GM12878 (cell line): Measurements from ENCODE around the gene ITGA4.

Experiments used
- ATF3 ChIP-seq: IDR thresholded peaks from 2 replicates; pipeline ENCODE4 v1.6.1; 2011; ENCODE audit warnings: low read depth, mild to moderate bottlenecking, low read length, moderate library complexity, borderline replicate concordance; ENCODE audit errors: extremely low read depth
- CEBPB ChIP-seq, 2 experiments: fragments of 150-350 bp in 1 of 2; IDR thresholded peaks; 2 replicates each; pipeline ENCODE4 v1.6.1; 2012 to 2014; ENCODE audit warnings: low read depth in 2 of 2, low read length in 2 of 2, borderline replicate concordance in 1 of 2, inconsistent platforms in 1 of 2
- CTCF ChIP-seq, 3 experiments: IDR thresholded peaks in 2 of 3; conservative IDR thresholded peaks in 1 of 3; 2 replicates each; pipeline ENCODE4 v1.5.1; 2011; ENCODE audit warnings: low read depth in 3 of 3, low read length in 3 of 3, mild to moderate bottlenecking in 3 of 3, control low read depth in 2 of 3, moderate library complexity in 2 of 3, inconsistent platforms in 1 of 3, mixed read lengths in 1 of 3; ENCODE audit not compliant: control insufficient read depth in 2 of 3, insufficient read depth in 1 of 3; ENCODE audit errors: extremely low read depth in 1 of 3
- FOXM1 ChIP-seq: IDR thresholded peaks from 2 replicates; pipeline ENCODE4 v1.6.1; 2012; ENCODE audit warnings: low read depth, mild to moderate bottlenecking, inconsistent platforms, low read length, moderate library complexity
- HDAC2 ChIP-seq: fragments of 200-600 bp; sonication (generic); IDR thresholded peaks from 2 replicates; pipeline ENCODE4 v1.6.1; 2017
- MAX ChIP-seq: IDR thresholded peaks from 2 replicates; pipeline ENCODE4 v1.6.1; 2012; ENCODE audit warnings: low read depth, low read length, improper control_type of control experiment
- MTA2 ChIP-seq: fragments of 450-650 bp; IDR thresholded peaks from 2 replicates; pipeline ENCODE4 v1.6.1; 2016; ENCODE audit warnings: low read depth, mild to moderate bottlenecking, moderate library complexity
- NBN ChIP-seq: fragments of 450-650 bp; IDR thresholded peaks from 2 replicates; pipeline ENCODE4 v1.6.1; 2016
- NFIC ChIP-seq: IDR thresholded peaks from 2 replicates; pipeline ENCODE4 v1.6.1; 2012; ENCODE audit warnings: low read depth, mild to moderate bottlenecking, inconsistent platforms, low read length, moderate library complexity
- POLR2AphosphoS5 ChIP-seq: IDR thresholded peaks from 2 replicates; pipeline ENCODE4 v1.6.1; 2011; ENCODE audit warnings: mild to moderate bottlenecking, low read length, inconsistent platforms
- SMC3 ChIP-seq: IDR thresholded peaks from 2 replicates; pipeline ENCODE4 v1.6.1; 2011; ENCODE audit warnings: low read length, improper control_type of control experiment, borderline replicate concordance
- TCF12 ChIP-seq: IDR thresholded peaks from 2 replicates; pipeline ENCODE4 v1.6.1; 2011; ENCODE audit warnings: low read depth, mild to moderate bottlenecking, low read length
- ZBTB33 ChIP-seq: fragments of 450-650 bp; IDR thresholded peaks from 2 replicates; pipeline ENCODE4 v1.6.1; 2017; ENCODE audit warnings: mild to moderate bottlenecking
- ZNF274 ChIP-seq: IDR thresholded peaks from one replicate; pipeline ENCODE4 v1.8.0; 2011; ENCODE audit not compliant: insufficient read length, insufficient read depth

GRCh38 chr2:181431674-181432073, 25.5 kb upstream of the ITGA4 start:
- TF ChIP-seq TCF12 = no peak
- no peak for TF ChIP-seq NFIC
- TF ChIP-seq CTCF (IDR thresholded peaks at IDR 0.05 in 2 of 3, conservative IDR thresholded peaks at IDR 0.05 in 1 of 3; ENCODE audit: control insufficient read depth in 2 of 3, extremely low read depth in 1 of 3, insufficient read depth in 1 of 3, low read depth in 3 of 3, low read length in 3 of 3) = no peak
- no peak for TF ChIP-seq CEBPB (IDR thresholded peaks at IDR 0.05; ENCODE audit: borderline replicate concordance in 1 of 2, low read depth in 2 of 2, low read length in 2 of 2)
- no peak for TF ChIP-seq POLR2AphosphoS5
- TF ChIP-seq NBN = no peak
- no peak for TF ChIP-seq FOXM1
- no peak for TF ChIP-seq ATF3
- TF ChIP-seq ZBTB33 = no peak
- TF ChIP-seq HDAC2 = no peak
- TF ChIP-seq MTA2 = no peak
- no peak for TF ChIP-seq MAX
- TF ChIP-seq ZNF274 = no peak
- no peak for TF ChIP-seq SMC3
